Measurements from ENCODE around the gene LNX2. TPM values are rescaled to one million over a fixed set of nuclear protein-coding genes. Genes with fewer than 3 reads are reported as not detected.

The LNX2 gene
- total RNA-seq, 2 experiments from 2014 or later, result 5.8 to 6.4 TPM

DNA sequence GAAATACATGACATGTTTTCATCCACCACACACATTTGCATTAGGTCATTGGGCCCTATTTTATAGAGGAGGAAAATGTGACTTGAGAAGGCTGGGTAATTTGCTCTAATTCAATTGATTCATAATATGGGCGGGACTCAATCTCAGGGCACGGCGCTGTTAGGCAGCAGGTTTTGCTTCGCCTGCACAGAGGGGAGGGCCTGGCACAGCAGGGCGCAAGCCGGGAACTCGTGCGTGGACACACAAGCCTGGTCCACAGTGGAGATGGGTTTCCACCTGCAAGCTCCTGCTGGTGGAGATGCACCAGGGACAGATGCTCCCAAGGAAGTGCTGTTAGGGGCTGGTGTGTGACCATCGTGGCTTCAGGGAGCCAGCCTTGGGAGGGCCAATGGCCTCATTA, 111.5 kb downstream of the LNX2 start:
- Mint-ChIP-seq H3K9me3 (no peaks in the 10 kb centered on the region), H3K27ac (no peak overlapping the region), H3K4me3 (no peak overlapping the region), H3K36me3 (ENCODE audit: low read depth) (no peaks in the 10 kb centered on the region), H3K27me3 (ENCODE audit: low read depth) (peaks cover 6% of the 10 kb centered on the region), H3K4me1 (ENCODE audit: low read depth) (peaks cover 2% of the 10 kb centered on the region)
- no peak for DNase-seq
- intact Hi-C loops (cut with micrococcal nuclease), result no loop called here
- CTCF ChIA-PET, result interaction anchor here (0.5 to 1.5 kb wide), 3 partner anchors 25 to 359 kb away, joined by 3 read pairs; no protein-coding TSS in a partner anchor

- Mint-ChIP-seq H3K27ac (no peak overlapping the region), H3K36me3 (ENCODE audit: low read depth) (no peaks in the 10 kb centered on the region), H3K4me3 (no peak overlapping the region), H3K4me1 (ENCODE audit: low read depth) (peaks cover 2% of the 10 kb centered on the region), H3K9me3 (no peaks in the 10 kb centered on the region), H3K27me3 (ENCODE audit: low read depth) (no peaks in the 10 kb centered on the region)
- DNase-seq, result no peak
- intact Hi-C loops (cut with micrococcal nuclease), result no loop called here
- CTCF ChIA-PET, result interaction anchor here (0.6 kb wide), 1 partner anchor 34 kb away, joined by 8 read pairs; no protein-coding TSS in a partner anchor
These were observed 114.5 kb downstream of the LNX2 start for GRCh38 chr13:27505792-27506191.

- Mint-ChIP-seq H3K27me3 (ENCODE audit: low read depth) (no peaks in the 10 kb centered on the region), H3K4me3 (no peak overlapping the region), H3K4me1 (ENCODE audit: low read depth) (peaks cover 2% of the 10 kb centered on the region), H3K36me3 (ENCODE audit: low read depth) (no peaks in the 10 kb centered on the region), H3K9me3 (no peaks in the 10 kb centered on the region), H3K27ac (no peak overlapping the region)
- CTCF ChIA-PET, result interaction anchor here (0.6 kb wide), 1 partner anchor 117 kb away, joined by 4 read pairs; no protein-coding TSS in a partner anchor
- intact Hi-C loops (cut with micrococcal nuclease), result no loop called here
- DNase-seq, result no peak
These were observed 115.5 kb downstream of the LNX2 start for GRCh38 chr13:27504868-27505194.

DNA sequence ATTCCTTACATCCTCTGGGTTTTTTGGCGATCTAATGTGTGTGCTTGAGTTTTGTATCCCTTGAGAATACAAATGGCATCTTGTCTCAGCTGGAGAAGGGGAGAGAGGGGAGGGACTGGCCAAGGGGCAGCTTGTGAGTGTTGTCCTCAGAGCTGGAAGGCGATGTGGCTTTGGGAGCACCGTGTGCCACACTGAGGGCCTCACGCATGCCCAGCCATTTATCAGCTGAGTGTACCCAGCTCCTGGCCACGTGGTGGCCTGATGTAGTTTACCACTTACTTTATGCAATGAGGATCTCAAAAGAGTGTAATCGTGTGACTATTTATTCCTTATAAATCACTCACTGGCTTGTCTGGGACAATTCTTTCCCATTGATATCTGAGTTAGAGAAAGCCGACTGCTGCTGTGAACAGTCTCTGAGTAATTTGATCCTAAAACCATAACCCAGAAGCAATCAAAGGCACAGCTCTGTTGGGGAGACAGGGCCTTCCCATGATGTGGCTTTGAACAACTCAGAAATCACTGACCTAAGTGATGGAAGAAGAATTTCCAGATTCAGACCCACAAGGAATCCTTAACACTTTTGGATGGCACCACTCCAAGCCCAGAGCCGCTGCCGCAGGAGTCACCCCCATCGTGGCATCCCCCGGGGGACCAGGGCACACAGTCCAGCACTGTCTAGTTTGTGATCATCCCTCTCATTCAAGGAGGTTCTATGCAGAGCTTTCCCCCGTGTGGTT, 116.0 kb downstream of the LNX2 start:
- H3K4me1 Mint-ChIP-seq (ENCODE audit: low read depth), result peaks cover 2% of the 10 kb centered on the region
- H3K4me3 Mint-ChIP-seq, result no peak overlapping the region
- CTCF ChIA-PET, result no interaction called here
- no peaks in the 10 kb centered on the region for H3K27me3 Mint-ChIP-seq (ENCODE audit: low read depth)
- intact Hi-C loops (cut with micrococcal nuclease), result no loop called here
- DNase-seq, result no peak
- H3K36me3 Mint-ChIP-seq (ENCODE audit: low read depth), result no peaks in the 10 kb centered on the region
- H3K9me3 Mint-ChIP-seq, result no peaks in the 10 kb centered on the region
- H3K27ac Mint-ChIP-seq, result no peak overlapping the region

DNA sequence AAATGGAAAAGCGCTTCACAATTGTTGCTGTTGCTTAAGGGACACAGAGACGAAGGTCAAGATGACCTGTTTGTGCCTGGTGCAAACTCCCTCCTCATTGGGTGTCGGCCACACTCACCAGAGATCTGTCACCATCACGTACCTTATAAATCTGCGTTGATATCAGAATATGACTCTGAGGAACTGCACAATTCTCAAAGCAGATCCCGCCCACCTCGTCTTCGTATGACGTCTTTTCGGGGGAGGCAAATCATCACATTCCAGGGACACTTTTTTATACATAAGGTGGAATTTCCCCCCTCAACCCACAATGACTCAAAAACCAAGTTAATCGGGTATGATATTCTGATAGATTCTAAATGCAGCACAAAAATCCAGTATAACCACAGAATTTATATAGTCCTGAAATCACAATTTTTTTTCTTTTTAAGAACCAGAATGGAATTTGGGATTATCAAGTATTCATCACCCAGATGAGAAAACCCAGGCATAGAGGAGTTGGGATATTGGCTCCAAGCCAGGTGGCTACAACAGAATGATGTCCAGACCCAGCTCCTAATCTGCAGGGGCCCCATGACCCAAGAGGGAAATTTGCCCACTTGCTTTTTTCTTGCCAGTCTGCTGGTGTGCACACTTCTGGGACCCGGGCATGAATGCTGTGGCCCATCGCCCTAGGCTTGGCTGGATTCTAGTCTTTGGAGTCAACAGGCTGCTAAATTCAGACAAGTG, 119.4 kb downstream of the LNX2 start:
- H3K4me1 Mint-ChIP-seq (ENCODE audit: low read depth), result peaks cover 2% of the 10 kb centered on the region
- H3K27ac Mint-ChIP-seq, result no peak overlapping the region
- DNase-seq, result no peak
- H3K36me3 Mint-ChIP-seq (ENCODE audit: low read depth), result no peaks in the 10 kb centered on the region
- H3K9me3 Mint-ChIP-seq, result no peaks in the 10 kb centered on the region
- H3K4me3 Mint-ChIP-seq, result no peak overlapping the region
- CTCF ChIA-PET, result no interaction called here
- no peaks in the 10 kb centered on the region for H3K27me3 Mint-ChIP-seq (ENCODE audit: low read depth)
- intact Hi-C loops (cut with micrococcal nuclease), result no loop called here

GRCh38 chr13:27497563-27498230, 122.6 kb downstream of the LNX2 start:
- Mint-ChIP-seq H3K27ac (no peak overlapping the region), H3K9me3 (no peaks in the 10 kb centered on the region), H3K4me3 (no peak overlapping the region), H3K4me1 (ENCODE audit: low read depth) (no peaks in the 10 kb centered on the region), H3K27me3 (ENCODE audit: low read depth) (no peaks in the 10 kb centered on the region), H3K36me3 (ENCODE audit: low read depth) (no peaks in the 10 kb centered on the region)
- no peak for DNase-seq
- intact Hi-C loops (cut with micrococcal nuclease), result no loop called here
- CTCF ChIA-PET, result interaction anchor here (1.0 kb wide), 1 partner anchor 11 kb away, joined by 6 read pairs; no protein-coding TSS in a partner anchor

- H3K36me3 Mint-ChIP-seq (ENCODE audit: low read depth), result no peaks in the 10 kb centered on the region
- intact Hi-C loops (cut with micrococcal nuclease), result no loop called here
- DNase-seq, result no peak
- no peaks in the 10 kb centered on the region for H3K9me3 Mint-ChIP-seq
- H3K27me3 Mint-ChIP-seq (ENCODE audit: low read depth), result no peaks in the 10 kb centered on the region
- CTCF ChIA-PET, result interaction anchor here (1.0 to 1.4 kb wide), 2 partner anchors 10 to 21 kb away, joined by 3 to 6 read pairs; no protein-coding TSS in a partner anchor
- H3K27ac Mint-ChIP-seq, result no peak overlapping the region
- H3K4me3 Mint-ChIP-seq, result no peak overlapping the region
- no peaks in the 10 kb centered on the region for H3K4me1 Mint-ChIP-seq (ENCODE audit: low read depth)
These were observed 123.6 kb downstream of the LNX2 start for GRCh38 chr13:27496536-27497273.

- no peaks in the 10 kb centered on the region for H3K27me3 Mint-ChIP-seq (ENCODE audit: low read depth)
- DNase-seq, result no peak
- CTCF ChIA-PET, result interaction anchor here (1.4 kb wide), 1 partner anchor 20 kb away, joined by 3 read pairs; no protein-coding TSS in a partner anchor
- H3K9me3 Mint-ChIP-seq, result no peaks in the 10 kb centered on the region
- H3K36me3 Mint-ChIP-seq (ENCODE audit: low read depth), result no peaks in the 10 kb centered on the region
- H3K4me1 Mint-ChIP-seq (ENCODE audit: low read depth), result no peaks in the 10 kb centered on the region
- H3K4me3 Mint-ChIP-seq, result no peak overlapping the region
- no peak overlapping the region for H3K27ac Mint-ChIP-seq
- intact Hi-C loops (cut with micrococcal nuclease), result no loop called here
These were observed 124.3 kb downstream of the LNX2 start for GRCh38 chr13:27496006-27496405.

Other genes starting within 250 kb of the LNX2 start
- gene GTF3A, start 195.9 kb downstream of the LNX2 start, total RNA-seq, result 100 to 1,000 TPM; 303 to 314 TPM
- 10 to 100 TPM; 34.0 to 42.1 TPM for gene MTIF3, start 170.0 kb downstream of the LNX2 start, total RNA-seq
- gene POLR1D, start 1.4 kb upstream of the LNX2 start, total RNA-seq, result 100 to 1,000 TPM; 132 to 142 TPM
- gene GSX1, start 172.0 kb upstream of the LNX2 start, total RNA-seq, result not detected